Karpas-422 (cell line): ENCODE data around the gene PITX3. TPM values are rescaled to one million over a fixed set of nuclear protein-coding genes. Genes with fewer than 3 reads are reported as not detected.

Experiments used
- DNase-seq: peaks from one replicate; pipeline ENCODE4 v3.0.0-alpha.2; 2015
- H2AFZ ChIP-seq: fragments of 200-600 bp; sonication (generic); 2 replicates; pipeline ENCODE4 v1.6.1; 2014; ENCODE audit warnings: antibody characterized with exemption, low read length, mixed read lengths
- H3K27ac ChIP-seq: fragments of 200-600 bp; sonication (generic); 2 replicates; pipeline ENCODE4 v1.5.1; 2014; ENCODE audit warnings: mild to moderate bottlenecking, low read length, moderate library complexity
- H3K27me3 ChIP-seq: fragments of 200-600 bp; sonication (generic); 2 replicates; pipeline ENCODE4 v1.6.1; 2014; ENCODE audit warnings: low read length, mixed read lengths
- H3K36me3 ChIP-seq: fragments of 200-600 bp; sonication (generic); 2 replicates; pipeline ENCODE4 v1.6.1; 2014; ENCODE audit warnings: low read length, mixed read lengths; ENCODE audit not compliant: insufficient read depth
- H3K4me1 ChIP-seq: fragments of 200-600 bp; sonication (generic); 2 replicates; pipeline ENCODE4 v1.6.1; 2014; ENCODE audit warnings: mild to moderate bottlenecking, low read length, mixed read lengths
- H3K4me2 ChIP-seq: fragments of 200-600 bp; sonication (generic); 2 replicates; pipeline ENCODE4 v1.6.1; 2014; ENCODE audit warnings: low read length, low read depth, mild to moderate bottlenecking; ENCODE audit not compliant: poor library complexity, severe bottlenecking
- H3K4me3 ChIP-seq: fragments of 200-600 bp; sonication (generic); 2 replicates; pipeline ENCODE4 v1.5.1; 2014; ENCODE audit warnings: mild to moderate bottlenecking, antibody characterized with exemption, low read length, mixed read lengths
- H3K79me2 ChIP-seq: fragments of 200-600 bp; sonication (generic); 2 replicates; pipeline ENCODE4 v1.6.1; 2014; ENCODE audit warnings: mild to moderate bottlenecking, low read length, mixed read lengths
- H3K9ac ChIP-seq: fragments of 200-600 bp; sonication (generic); 2 replicates; pipeline ENCODE4 v1.6.0; 2014; ENCODE audit warnings: low read length
- H3K9me2 ChIP-seq: fragments of 200-600 bp; sonication (generic), shearing (Covaris generic); replicated peaks from 2 replicates; pipeline ENCODE4 v1.6.0; 2014; ENCODE audit warnings: mild to moderate bottlenecking, low read length, moderate library complexity; ENCODE audit not compliant: insufficient read depth
- H3K9me3 ChIP-seq: fragments of 300-700, 200-600 bp; sonication (generic); 2 replicates; pipeline ENCODE4 v1.6.1; 2014; ENCODE audit warnings: low read length, mixed read lengths
- H4K20me1 ChIP-seq: fragments of 200-600 bp; sonication (generic); 2 replicates; pipeline ENCODE4 v1.6.1; 2014; ENCODE audit warnings: mild to moderate bottlenecking, antibody characterized with exemption, low read length, low read depth; ENCODE audit not compliant: insufficient read depth
- total RNA-seq: library from RNA; depleted of rRNA; stranded (reverse); fragments of >200 nt; shearing (Covaris generic); gene quantifications from 2 replicates; pipeline ENCODE4 v1.2.3, GENCODE V29; 2014; ENCODE audit warnings: low replicate concordance

PITX3 gene
- total RNA-seq, 1 experiment from 2014 or later: not detected

DNA sequence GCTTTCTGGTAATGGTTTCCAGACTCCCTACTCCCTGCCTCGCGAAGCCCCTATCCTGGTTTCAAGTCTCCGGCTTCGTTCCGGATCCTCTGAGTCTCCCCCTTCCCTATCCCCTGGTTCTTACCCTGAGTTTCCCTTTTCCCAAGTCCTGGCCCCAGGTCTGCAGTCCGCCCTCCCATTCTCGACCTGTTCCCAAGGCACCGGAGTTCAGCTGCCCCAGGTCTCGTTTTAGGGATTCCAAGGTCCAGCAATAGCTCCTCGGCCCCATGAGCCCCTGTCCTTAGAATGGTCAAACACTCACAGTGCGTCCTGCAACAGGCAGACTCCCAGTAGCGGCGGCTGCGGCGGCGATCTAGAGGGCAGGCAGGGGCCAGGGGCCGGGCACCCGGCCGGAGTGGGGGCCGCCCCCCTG lies 274 bp downstream of the PITX3 start:
- Histone ChIP-seq H3K4me3 (no peak overlapping the region), H3K9ac (no peak overlapping the region), H3K36me3 (no peaks in the 10 kb centered on the region), H3K79me2 (peaks cover 6% of the 10 kb centered on the region), H3K4me1 (peaks cover 8% of the 10 kb centered on the region), H3K9me2 (no peaks in the 10 kb centered on the region), H3K27ac (no peak overlapping the region), H3K4me2 (no peak overlapping the region), H3K27me3 (no peaks in the 10 kb centered on the region), H3K9me3 (no peaks in the 10 kb centered on the region), H4K20me1 (peaks cover under 1% of the 10 kb centered on the region; the same call in 1 of the 2 replicates), H2AFZ (no peak overlapping the region)
- DNase-seq: no peak

DNA sequence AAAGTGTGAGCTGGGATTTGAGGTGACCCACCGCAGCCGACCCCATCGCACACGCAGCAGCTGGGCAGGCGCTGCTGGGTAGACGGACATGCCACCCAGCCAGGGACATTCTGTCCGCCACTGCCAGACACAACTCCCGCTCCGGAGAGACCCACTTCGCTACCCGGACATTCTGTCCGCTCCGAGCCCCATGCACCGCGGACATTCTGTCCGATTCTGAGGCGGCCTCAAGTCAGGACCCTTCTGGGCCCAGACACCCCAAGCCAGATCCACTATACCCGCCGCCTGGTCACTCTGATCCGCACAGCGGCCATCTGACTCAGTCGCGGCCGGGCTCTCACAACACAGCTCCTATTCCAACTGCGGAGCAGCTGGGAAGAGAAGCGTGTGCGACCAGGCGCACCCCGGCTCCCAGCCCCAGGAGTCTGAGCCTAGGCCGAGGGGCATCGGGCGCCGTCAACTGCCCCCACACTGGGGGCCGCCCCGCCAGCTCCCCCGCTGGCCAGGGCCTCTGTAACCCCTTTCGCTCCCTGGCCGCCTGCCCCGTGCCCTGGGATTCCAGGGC lies 763 bp downstream of the PITX3 start:
- Histone ChIP-seq H3K27ac (no peak overlapping the region), H3K36me3 (no peaks in the 10 kb centered on the region), H3K9me2 (no peaks in the 10 kb centered on the region), H3K9ac (no peak overlapping the region), H3K79me2 (peaks cover under 1% of the 10 kb centered on the region), H2AFZ (no peak overlapping the region), H3K9me3 (no peaks in the 10 kb centered on the region), H3K4me1 (peaks cover 8% of the 10 kb centered on the region), H3K4me3 (no peak overlapping the region), H3K4me2 (no peak overlapping the region), H3K27me3 (no peaks in the 10 kb centered on the region), H4K20me1 (no peaks in the 10 kb centered on the region)
- DNase-seq: no peak

DNA sequence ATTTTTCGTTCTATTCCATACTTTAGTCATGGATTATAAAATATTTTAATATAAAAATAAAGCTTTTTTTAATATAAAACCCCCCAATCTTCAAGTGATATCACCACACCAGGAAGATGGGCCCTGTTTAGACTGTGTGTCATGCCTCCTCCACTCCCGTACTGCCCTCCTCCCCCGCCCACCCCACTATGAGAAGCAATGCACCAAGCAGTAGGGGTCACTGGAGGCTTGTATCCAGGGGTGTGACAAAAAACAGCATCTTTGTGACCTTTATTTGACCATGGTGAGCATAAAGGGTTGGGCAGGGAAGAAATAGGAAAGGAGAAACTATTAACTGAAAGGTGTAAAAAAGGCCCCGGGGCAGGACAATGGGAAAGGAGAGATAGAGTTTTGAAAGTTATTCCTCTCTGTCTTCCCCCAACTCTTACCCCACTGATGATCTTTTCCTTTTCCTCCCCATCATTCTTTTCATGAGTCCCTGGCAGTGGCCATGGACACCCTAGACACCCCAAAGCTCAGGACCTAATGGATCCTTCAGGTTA lies 3.5 kb downstream of the PITX3 start:
- Histone ChIP-seq H3K4me3 (no peak overlapping the region), H3K27me3 (no peaks in the 10 kb centered on the region)
- no peak for DNase-seq

DNA sequence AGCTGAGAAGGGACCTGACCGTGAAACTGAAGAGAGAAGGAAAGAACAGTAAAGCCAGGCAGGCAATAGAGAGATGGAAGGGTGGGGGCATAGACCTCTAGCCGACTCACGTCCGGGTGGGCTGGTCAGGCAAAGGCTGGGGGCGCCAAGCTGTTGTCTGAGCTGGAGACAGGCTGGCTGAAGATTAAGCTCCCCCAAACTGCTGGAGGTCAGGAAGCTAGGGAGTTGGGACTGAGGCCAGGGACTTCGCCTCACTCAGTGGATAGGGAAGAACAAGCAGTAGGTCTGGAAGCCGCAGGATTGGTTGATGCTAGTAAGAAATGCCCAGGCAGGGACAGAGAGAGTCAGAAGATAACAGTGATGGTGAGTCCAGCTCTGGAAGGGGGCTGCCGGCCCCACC lies 5.3 kb downstream of the PITX3 start:
- H3K9me2 ChIP-seq: no peaks in the 10 kb centered on the region
- H4K20me1 ChIP-seq: no peaks in the 10 kb centered on the region
- H3K9me3 ChIP-seq: no peaks in the 10 kb centered on the region
- H3K4me2 ChIP-seq: no peak overlapping the region
- H3K4me1 ChIP-seq: no peaks in the 10 kb centered on the region
- no peaks in the 10 kb centered on the region for H3K36me3 ChIP-seq
- H3K27ac ChIP-seq: no peak overlapping the region
- no peaks in the 10 kb centered on the region for H3K27me3 ChIP-seq
- no peaks in the 10 kb centered on the region for H3K79me2 ChIP-seq
- no peak overlapping the region for H3K9ac ChIP-seq
- DNase-seq: no peak
- H2AFZ ChIP-seq: no peak overlapping the region
- no peak overlapping the region for H3K4me3 ChIP-seq

More for the DNA sequence above, 3.5 kb downstream of the PITX3 start:
- H3K79me2 ChIP-seq: no peaks in the 10 kb centered on the region
- H3K4me2 ChIP-seq: no peak overlapping the region
- no peak overlapping the region for H2AFZ ChIP-seq
- H3K4me1 ChIP-seq: no peaks in the 10 kb centered on the region
- H3K36me3 ChIP-seq: no peaks in the 10 kb centered on the region
- H3K27ac ChIP-seq: no peak overlapping the region
- no peaks in the 10 kb centered on the region for H3K9me2 ChIP-seq
- H3K9me3 ChIP-seq: no peaks in the 10 kb centered on the region
- no peaks in the 10 kb centered on the region for H4K20me1 ChIP-seq
- H3K9ac ChIP-seq: no peak overlapping the region

DNA sequence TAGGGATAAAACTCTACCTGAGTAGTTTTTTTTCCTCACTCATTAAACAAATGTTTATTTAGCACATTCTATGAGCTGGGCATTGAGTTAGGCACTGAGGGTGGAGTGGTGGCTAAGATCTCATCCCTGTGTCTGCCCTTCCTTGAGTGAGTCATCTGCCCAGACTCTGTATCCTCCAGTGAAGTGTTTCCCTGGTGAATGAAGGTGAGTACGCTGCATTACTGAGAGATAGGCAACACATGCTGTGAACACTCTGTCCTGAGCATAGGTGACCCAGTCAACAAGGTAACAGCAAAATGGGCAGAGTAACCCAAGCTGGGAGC lies 5.8 kb downstream of the PITX3 start:
- Histone ChIP-seq H2AFZ (no peak overlapping the region), H3K4me1 (no peaks in the 10 kb centered on the region), H3K4me3 (no peak overlapping the region), H3K9me2 (no peaks in the 10 kb centered on the region), H3K79me2 (no peaks in the 10 kb centered on the region), H3K27ac (no peak overlapping the region), H3K27me3 (no peaks in the 10 kb centered on the region), H3K9ac (no peak overlapping the region), H3K36me3 (no peaks in the 10 kb centered on the region), H4K20me1 (no peaks in the 10 kb centered on the region), H3K4me2 (no peak overlapping the region), H3K9me3 (no peaks in the 10 kb centered on the region)
- DNase-seq: no peak

DNA sequence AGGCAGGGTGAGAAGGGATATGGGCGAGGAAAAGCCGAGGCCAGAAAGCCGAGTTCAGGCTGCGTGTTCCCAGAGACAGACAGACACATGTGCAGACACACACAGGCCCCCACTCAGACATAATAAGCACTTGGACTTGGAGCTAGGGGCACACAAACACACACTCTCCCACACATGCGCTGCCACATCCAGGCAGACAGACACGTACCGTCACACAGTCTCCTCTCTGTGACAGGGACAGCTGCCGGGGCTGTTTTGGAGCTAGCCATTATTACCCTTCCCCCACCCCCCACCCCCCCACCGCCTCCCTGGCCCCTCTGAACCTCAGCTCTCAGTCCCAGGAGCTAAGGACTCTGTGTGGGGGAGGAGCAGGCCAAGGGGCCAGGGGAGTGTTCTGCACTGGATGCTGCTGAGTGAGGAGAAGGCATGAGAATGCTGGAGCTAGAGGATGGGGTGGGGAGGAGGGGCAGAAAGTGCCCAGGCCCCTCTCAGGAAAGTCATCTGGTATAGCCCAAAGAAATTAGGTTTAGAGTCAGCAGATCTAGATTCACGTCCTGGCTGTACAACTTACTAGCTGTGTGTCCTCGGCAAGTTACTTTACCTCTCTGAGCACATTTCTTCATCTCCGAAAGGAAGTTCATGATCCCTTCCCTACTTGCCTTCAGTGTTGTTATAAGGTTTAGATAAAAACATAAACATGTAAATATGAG lies 6.3 kb downstream of the PITX3 start:
- no peak overlapping the region for H3K9ac ChIP-seq
- no peak overlapping the region for H3K4me3 ChIP-seq
- H3K79me2 ChIP-seq: no peaks in the 10 kb centered on the region
- no peaks in the 10 kb centered on the region for H3K27me3 ChIP-seq
- no peaks in the 10 kb centered on the region for H3K9me3 ChIP-seq
- no peaks in the 10 kb centered on the region for H3K36me3 ChIP-seq
- DNase-seq: no peak
- H2AFZ ChIP-seq: no peak overlapping the region
- no peak overlapping the region for H3K4me2 ChIP-seq
- H3K27ac ChIP-seq: no peak overlapping the region
- no peaks in the 10 kb centered on the region for H4K20me1 ChIP-seq
- H3K4me1 ChIP-seq: peaks cover 3% of the 10 kb centered on the region; the same call in 1 of the 2 replicates
- no peaks in the 10 kb centered on the region for H3K9me2 ChIP-seq

DNA sequence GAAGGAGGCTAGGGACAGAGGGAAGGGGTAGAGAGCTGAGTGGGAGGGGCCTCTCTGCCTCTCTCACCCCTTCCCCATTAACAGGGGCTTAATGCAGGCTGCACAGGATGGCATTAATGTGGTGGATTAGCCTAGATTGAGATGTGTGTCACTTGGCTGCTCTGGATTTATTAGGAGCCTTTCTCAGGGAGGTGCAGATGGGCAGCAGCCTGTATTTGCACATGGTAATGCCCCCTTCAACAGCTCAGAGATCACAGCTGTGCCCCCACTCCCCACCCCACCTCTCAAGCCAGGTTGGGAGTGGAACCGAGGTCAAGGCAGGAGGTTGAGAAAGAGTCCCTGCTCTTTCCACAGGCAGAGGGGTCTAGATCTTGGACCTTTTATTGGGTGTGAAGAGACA lies 7.3 kb downstream of the PITX3 start:
- Histone ChIP-seq H3K9ac (no peak overlapping the region), H3K9me3 (no peaks in the 10 kb centered on the region), H3K4me2 (no peak overlapping the region), H3K4me3 (no peak overlapping the region), H3K9me2 (no peaks in the 10 kb centered on the region), H2AFZ (no peak overlapping the region), H3K27ac (no peak overlapping the region), H3K79me2 (no peaks in the 10 kb centered on the region), H3K36me3 (no peaks in the 10 kb centered on the region), H3K27me3 (no peaks in the 10 kb centered on the region), H3K4me1 (peaks cover 5% of the 10 kb centered on the region), H4K20me1 (no peaks in the 10 kb centered on the region)
- no peak for DNase-seq

DNA sequence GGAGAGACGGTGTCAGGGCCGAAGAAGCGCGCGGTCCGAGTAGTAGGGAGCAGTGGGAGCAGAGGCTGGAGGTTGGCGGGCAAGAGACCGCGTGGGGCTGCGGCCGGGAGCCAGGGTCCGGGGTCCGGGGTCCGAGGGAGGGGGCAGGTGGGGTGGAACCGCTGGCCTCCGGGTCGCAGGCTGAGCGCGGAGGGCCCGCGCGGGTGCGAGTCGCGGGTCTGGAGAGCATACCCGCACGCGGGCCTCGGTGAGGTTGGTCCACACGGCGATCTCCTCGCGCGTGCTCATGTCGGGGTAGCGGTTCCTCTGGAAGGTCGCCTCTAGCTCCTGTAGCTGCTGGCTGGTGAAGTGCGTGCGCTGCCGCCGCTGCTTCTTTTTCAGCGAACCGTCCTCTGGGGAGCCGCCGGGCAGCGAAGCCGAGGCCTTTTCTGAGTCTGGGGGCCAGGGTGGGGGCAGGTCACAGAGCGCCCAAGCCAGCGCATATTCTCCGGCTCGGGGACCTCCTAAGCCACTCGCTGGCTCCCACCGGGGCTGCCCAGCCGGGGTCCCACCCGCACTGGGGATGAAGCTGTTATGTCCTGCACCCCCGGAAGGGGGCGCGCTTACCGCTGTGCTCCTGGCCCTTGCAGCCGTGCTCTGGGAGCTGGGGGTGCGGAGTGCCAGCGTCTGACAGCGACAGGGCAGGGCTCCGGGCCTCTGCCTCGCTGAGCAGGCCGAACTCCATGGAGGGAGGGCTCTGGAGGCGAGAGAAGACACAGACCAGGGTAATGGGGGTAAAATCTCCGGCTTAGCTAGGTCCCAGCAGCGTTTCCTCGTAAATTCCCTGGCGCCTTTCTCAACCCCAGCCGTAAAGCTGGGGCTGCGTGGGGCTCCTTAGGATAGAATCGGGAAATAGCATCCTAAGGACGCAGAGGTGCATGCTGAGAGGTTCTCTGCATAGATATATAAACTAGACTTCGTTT lies 9.7 kb downstream of the PITX3 start:
- no peak overlapping the region for H3K9ac ChIP-seq
- H3K27me3 ChIP-seq: no peaks in the 10 kb centered on the region
- peaks cover 5% of the 10 kb centered on the region for H3K4me1 ChIP-seq
- H3K4me2 ChIP-seq: no peak overlapping the region
- no peaks in the 10 kb centered on the region for H3K9me2 ChIP-seq
- no peak overlapping the region for H3K27ac ChIP-seq
- H2AFZ ChIP-seq: no peak overlapping the region
- H4K20me1 ChIP-seq: no peaks in the 10 kb centered on the region
- no peaks in the 10 kb centered on the region for H3K9me3 ChIP-seq
- no peaks in the 10 kb centered on the region for H3K36me3 ChIP-seq
- no peaks in the 10 kb centered on the region for H3K79me2 ChIP-seq
- peak; percentile 77 for DNase-seq
- no peak overlapping the region for H3K4me3 ChIP-seq
